Mucosa of rectum (tissue), 2 donors: ENCODE results near the gene SH3PXD2B.
"Not testable (repeated sequence)": the region's sequence is repeated elsewhere in the genome, so short reads cannot be mapped to it uniquely, and the experiment has no call there.

Experiments used
- H3K27ac ChIP-seq, 2 donors: one replicate each; pipeline ENCODE4 v1.7.0; 2013; ENCODE audit warnings: inconsistent platforms in 2 of 2, low read depth in 2 of 2, low read length in 2 of 2
- H3K27me3 ChIP-seq, 2 donors: one replicate each; pipeline ENCODE4 v1.7.0; 2013; ENCODE audit warnings: low read length in 2 of 2; ENCODE audit not compliant: control insufficient read depth in 2 of 2, insufficient read depth in 2 of 2
- H3K36me3 ChIP-seq, 2 donors: one replicate each; pipeline ENCODE4 v1.7.0; 2013; ENCODE audit warnings: low read length in 2 of 2; ENCODE audit not compliant: control insufficient read depth in 2 of 2, insufficient read depth in 2 of 2
- H3K4me1 ChIP-seq, 2 donors: one replicate each; pipeline ENCODE4 v1.7.0; 2013; ENCODE audit warnings: low read length in 2 of 2, mild to moderate bottlenecking in 1 of 2; ENCODE audit not compliant: control insufficient read depth in 2 of 2, insufficient read depth in 2 of 2
- H3K4me3 ChIP-seq, 2 donors: one replicate each; pipeline ENCODE4 v1.7.0; 2013; ENCODE audit warnings: low read length in 2 of 2
- H3K9ac ChIP-seq, 2 donors: one replicate each; pipeline ENCODE4 v1.7.0; 2013; ENCODE audit warnings: low read length in 2 of 2, low read depth in 1 of 2, mild to moderate bottlenecking in 1 of 2
- H3K9me3 ChIP-seq, 2 donors: one replicate each; pipeline ENCODE4 v1.7.0; 2013; ENCODE audit warnings: low read length in 2 of 2; ENCODE audit not compliant: control insufficient read depth in 2 of 2
- donor health status: healthy.
- donor health status: Normal muscosa, but diverticular disease.

Gene SH3PXD2B

GRCh38 chr5:172373680-172374079, 80.6 kb downstream of the SH3PXD2B start:
- no peaks in the 10 kb centered on the region for H3K4me1 ChIP-seq
- no peaks in the 10 kb centered on the region for H3K9me3 ChIP-seq
- H3K27me3 ChIP-seq, result no peaks in the 10 kb centered on the region
- H3K9ac ChIP-seq, result no peak overlapping the region
- H3K4me3 ChIP-seq, result no peak overlapping the region
- H3K36me3 ChIP-seq, result peaks cover 0 to 13% of the 10 kb centered on the region in 2 donors
- no peak overlapping the region for H3K27ac ChIP-seq

GRCh38 chr5:172371684-172372083, 82.6 kb downstream of the SH3PXD2B start:
- Histone ChIP-seq H3K4me1 (no peaks in the 10 kb centered on the region), H3K27me3 (no peaks in the 10 kb centered on the region), H3K9ac (no peak overlapping the region), H3K9me3 (no peaks in the 10 kb centered on the region), H3K4me3 (no peak overlapping the region), H3K27ac (no peak overlapping the region), H3K36me3 (peaks cover 0 to 8% of the 10 kb centered on the region in 2 donors)

GRCh38 chr5:172370648-172371545, 83.4 kb downstream of the SH3PXD2B start:
- Histone ChIP-seq H3K36me3 (peaks cover 0 to 3% of the 10 kb centered on the region in 2 donors), H3K27ac (no peak overlapping the region), H3K27me3 (no peaks in the 10 kb centered on the region), H3K9me3 (no peaks in the 10 kb centered on the region), H3K4me1 (no peaks in the 10 kb centered on the region), H3K9ac (no peak overlapping the region), H3K4me3 (no peak overlapping the region)

- no peak overlapping the region for H3K9ac ChIP-seq
- no peak overlapping the region for H3K27ac ChIP-seq
- peaks cover 0 to 3% of the 10 kb centered on the region in 2 donors for H3K36me3 ChIP-seq
- no peaks in the 10 kb centered on the region for H3K4me1 ChIP-seq
- no peak overlapping the region for H3K4me3 ChIP-seq
- no peaks in the 10 kb centered on the region for H3K9me3 ChIP-seq
- no peaks in the 10 kb centered on the region for H3K27me3 ChIP-seq
These were observed 84.1 kb downstream of the SH3PXD2B start for GRCh38 chr5:172370237-172370640.

- not testable (repeated sequence) for H3K4me3 ChIP-seq, H3K9ac ChIP-seq, H3K4me1 ChIP-seq, H3K36me3 ChIP-seq, H3K27ac ChIP-seq, H3K9me3 ChIP-seq, H3K27me3 ChIP-seq
These were observed 85.6 kb downstream of the SH3PXD2B start for GRCh38 chr5:172368699-172369098.

- no peak overlapping the region for H3K9ac ChIP-seq
- H3K27me3 ChIP-seq, result no peaks in the 10 kb centered on the region
- H3K27ac ChIP-seq, result no peak overlapping the region
- peaks cover 3 to 5% of the 10 kb centered on the region in 2 donors for H3K36me3 ChIP-seq
- no peak overlapping the region for H3K4me3 ChIP-seq
- no peaks in the 10 kb centered on the region for H3K9me3 ChIP-seq
- H3K4me1 ChIP-seq, result no peaks in the 10 kb centered on the region
These were observed 88.2 kb downstream of the SH3PXD2B start for GRCh38 chr5:172365948-172366608.

- Histone ChIP-seq H3K9ac (no peak overlapping the region), H3K27ac (no peak overlapping the region), H3K27me3 (no peaks in the 10 kb centered on the region), H3K4me1 (no peaks in the 10 kb centered on the region), H3K36me3 (peaks cover 3 to 5% of the 10 kb centered on the region in 2 donors), H3K4me3 (no peak overlapping the region), H3K9me3 (no peaks in the 10 kb centered on the region)
These were observed 89.6 kb downstream of the SH3PXD2B start for GRCh38 chr5:172364773-172365172.

GRCh38 chr5:172362755-172363154, 91.6 kb downstream of the SH3PXD2B start:
- H3K9me3 ChIP-seq, result no peaks in the 10 kb centered on the region
- H3K36me3 ChIP-seq, result peaks cover 3 to 8% of the 10 kb centered on the region in 2 donors
- no peaks in the 10 kb centered on the region for H3K4me1 ChIP-seq
- H3K4me3 ChIP-seq, result no peak overlapping the region
- H3K27me3 ChIP-seq, result no peaks in the 10 kb centered on the region
- no peak overlapping the region for H3K9ac ChIP-seq
- no peak overlapping the region for H3K27ac ChIP-seq

GRCh38 chr5:172361566-172362238, 92.6 kb downstream of the SH3PXD2B start:
- H3K4me3 ChIP-seq, result no peak overlapping the region
- no peaks in the 10 kb centered on the region for H3K9me3 ChIP-seq
- H3K9ac ChIP-seq, result no peak overlapping the region
- no peak overlapping the region for H3K27ac ChIP-seq
- no peaks in the 10 kb centered on the region for H3K4me1 ChIP-seq
- H3K27me3 ChIP-seq, result no peaks in the 10 kb centered on the region
- peaks cover 3 to 10% of the 10 kb centered on the region in 2 donors for H3K36me3 ChIP-seq

- Histone ChIP-seq H3K27ac (no peak overlapping the region), H3K4me3 (no peak overlapping the region), H3K36me3 (peaks cover 3 to 17% of the 10 kb centered on the region in 2 donors), H3K27me3 (no peaks in the 10 kb centered on the region), H3K9me3 (no peaks in the 10 kb centered on the region), H3K9ac (no peak overlapping the region), H3K4me1 (no peaks in the 10 kb centered on the region)
These were observed 96.0 kb downstream of the SH3PXD2B start for GRCh38 chr5:172358345-172358744.
